Lower leg skin (tissue), 3 donors: ENCODE data around the gene ATP8A2.

Experiments
- POLR2A ChIP-seq, 2 donors: fragments of 450-650 bp; IDR thresholded peaks; one replicate each; pipeline ENCODE4 v1.6.1; 2016 to 2017; ENCODE audit warnings: antibody characterized with exemption in 2 of 2, mild to moderate bottlenecking in 1 of 2, moderate library complexity in 1 of 2
- TF ChIP-seq, protein P1 (sequence below), 3 donors: fragments of 450-650 bp; IDR thresholded peaks; one replicate each; pipeline ENCODE4 v1.5.1; 2016; ENCODE audit warnings: antibody characterized with exemption in 3 of 3, mild to moderate bottlenecking in 3 of 3, moderate library complexity in 2 of 3

DNA sequence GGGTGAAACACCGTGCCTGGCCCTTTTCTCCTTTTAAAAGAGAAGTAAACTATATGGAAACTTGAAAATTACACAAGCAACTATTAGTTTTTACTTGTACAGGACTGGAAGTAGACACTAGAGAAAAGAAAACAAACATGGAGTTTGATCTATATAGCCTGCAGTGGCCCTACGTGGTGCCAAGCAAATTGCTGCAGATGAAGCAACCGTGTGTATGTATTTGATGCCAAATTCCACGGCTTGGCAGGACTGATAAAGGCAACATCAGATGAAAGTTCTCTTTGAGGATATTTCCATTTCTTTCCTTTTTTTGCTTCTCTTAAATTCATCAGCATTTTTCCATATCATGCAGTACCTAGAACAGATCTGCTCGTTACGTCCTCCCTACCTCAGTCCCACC lies 49.8 kb downstream of the ATP8A2 start:
- TF ChIP-seq, protein P1, sequence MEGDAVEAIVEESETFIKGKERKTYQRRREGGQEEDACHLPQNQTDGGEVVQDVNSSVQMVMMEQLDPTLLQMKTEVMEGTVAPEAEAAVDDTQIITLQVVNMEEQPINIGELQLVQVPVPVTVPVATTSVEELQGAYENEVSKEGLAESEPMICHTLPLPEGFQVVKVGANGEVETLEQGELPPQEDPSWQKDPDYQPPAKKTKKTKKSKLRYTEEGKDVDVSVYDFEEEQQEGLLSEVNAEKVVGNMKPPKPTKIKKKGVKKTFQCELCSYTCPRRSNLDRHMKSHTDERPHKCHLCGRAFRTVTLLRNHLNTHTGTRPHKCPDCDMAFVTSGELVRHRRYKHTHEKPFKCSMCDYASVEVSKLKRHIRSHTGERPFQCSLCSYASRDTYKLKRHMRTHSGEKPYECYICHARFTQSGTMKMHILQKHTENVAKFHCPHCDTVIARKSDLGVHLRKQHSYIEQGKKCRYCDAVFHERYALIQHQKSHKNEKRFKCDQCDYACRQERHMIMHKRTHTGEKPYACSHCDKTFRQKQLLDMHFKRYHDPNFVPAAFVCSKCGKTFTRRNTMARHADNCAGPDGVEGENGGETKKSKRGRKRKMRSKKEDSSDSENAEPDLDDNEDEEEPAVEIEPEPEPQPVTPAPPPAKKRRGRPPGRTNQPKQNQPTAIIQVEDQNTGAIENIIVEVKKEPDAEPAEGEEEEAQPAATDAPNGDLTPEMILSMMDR (IDR thresholded peaks at IDR 0.05), result no peak
- no peak for TF ChIP-seq POLR2A (IDR thresholded peaks at IDR 0.05)
